GM19395 (cell line): Measurements from ENCODE around the gene SGPP1.
"Not testable (repeated sequence)": the region's sequence is repeated elsewhere in the genome, so short reads cannot be mapped to it uniquely, and the experiment has no call there.

Source experiments
- ATAC-seq: cut with Tn5 transposase; IDR thresholded peaks from one replicate; pipeline ENCODE4 v1.9.1; 2021; ENCODE audit warnings: mild to moderate bottlenecking, moderate library complexity; ENCODE audit not compliant: unreplicated experiment

Gene SGPP1

DNA sequence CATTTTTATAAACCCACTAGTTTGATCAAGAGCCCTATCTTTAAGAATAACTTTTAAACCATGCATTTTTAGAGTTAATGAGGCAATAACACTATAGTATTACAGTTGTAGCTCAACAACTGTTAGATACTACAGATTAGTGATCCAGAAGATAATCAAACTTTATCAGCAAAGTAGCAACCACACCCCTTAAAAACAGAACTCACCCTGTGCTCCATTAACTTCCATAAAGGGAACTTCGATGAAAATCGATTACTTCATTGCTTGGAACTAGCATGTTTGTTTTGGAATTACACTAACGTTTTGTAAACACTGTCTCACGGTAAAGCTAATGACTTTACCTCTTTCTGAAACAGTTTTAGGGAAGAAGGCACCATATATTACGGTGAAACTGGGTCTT is 1.4 kb downstream of the SGPP1 start:
- ATAC-seq = no peak

DNA sequence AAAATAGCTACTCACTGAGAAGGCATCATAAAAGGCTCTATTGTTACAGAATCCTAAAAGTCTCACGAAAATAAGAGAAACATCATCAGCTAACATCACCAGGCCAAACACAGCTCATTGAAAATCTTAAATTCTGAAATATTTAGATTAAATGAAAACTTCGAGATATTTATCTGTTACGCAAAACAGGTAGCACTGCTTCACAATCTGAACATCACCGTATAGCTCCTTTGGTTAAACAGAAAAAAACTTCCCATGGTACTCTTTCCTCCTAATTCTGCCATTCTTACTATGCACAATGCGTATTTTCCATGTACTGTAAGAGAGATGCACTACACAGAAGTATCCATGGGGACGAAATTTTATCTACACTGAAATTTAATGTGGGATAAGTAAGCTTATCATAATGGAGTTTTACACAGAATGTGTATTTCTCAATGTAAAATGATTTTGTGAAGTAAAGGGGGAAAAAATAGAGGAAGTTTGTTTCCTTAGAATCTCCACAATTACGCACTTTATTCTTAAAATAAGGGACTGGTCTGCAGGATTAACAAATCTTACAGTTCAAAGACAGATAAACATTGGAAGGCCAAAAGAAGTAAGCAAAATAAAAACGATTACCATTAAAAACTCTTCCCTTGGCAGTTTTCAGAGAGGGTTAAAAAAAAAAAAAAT is 1.9 kb downstream of the SGPP1 start:
- no peak for ATAC-seq

DNA sequence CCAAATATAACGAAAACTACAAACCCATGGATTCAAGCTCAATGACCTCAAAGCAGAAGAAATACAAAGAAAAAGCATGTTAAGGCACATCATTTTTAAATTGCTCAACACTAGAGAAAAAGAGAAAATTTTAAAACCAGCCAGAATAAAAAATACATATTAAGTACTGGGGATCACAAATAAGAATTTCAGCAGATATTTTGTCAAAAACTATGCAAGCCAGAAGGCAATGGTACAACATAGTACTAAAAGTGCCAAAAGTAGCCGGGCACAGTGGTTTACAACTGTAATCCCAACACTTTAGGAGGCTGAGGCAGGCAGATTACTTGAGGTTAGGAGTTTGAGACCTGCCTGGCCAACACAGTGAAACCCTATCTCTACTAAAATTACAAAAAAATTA is 10.2 kb downstream of the SGPP1 start:
- no peak for ATAC-seq

DNA sequence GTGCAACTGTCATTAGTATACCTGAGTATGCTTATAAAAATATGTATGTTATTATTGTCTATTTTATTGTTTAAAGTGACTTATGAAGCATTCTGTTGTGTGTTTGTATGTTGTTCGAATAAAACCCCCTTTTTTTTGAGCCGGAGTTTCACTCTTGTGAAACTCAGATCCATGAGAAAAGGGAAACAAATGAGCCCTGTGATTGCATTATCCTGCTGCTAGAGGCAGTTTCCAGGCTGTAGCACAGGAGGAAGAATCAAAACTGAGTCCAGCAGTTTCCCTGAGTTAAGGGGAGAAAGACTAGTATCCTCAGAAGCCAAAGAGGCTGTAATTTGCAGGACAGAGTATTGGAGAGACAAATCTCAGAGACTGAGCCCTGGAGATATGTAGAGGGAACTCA is 12.5 kb downstream of the SGPP1 start:
- ATAC-seq = no peak

- no peak for ATAC-seq
Measured at GRCh38 chr14:63713764-63714163, 14.1 kb downstream of the SGPP1 start.

DNA sequence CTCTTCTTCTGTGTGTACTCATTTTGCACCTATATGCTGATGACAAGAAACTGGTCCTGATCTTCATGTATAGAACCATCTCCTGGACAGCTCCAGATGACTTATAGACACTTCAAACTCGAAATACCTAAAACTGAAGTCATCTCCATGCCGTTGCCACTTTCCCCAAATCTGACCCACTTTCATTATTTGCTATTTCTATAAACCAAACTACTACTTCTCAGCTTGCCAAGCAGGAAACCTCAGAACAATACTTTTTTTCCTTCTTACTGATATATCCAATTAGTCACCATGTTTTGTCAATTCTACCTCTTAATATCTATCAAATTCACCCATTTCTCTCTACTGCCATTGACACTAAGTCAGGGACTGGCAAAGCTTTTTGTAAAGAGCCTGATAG is 14.8 kb downstream of the SGPP1 start:
- no peak for ATAC-seq

DNA sequence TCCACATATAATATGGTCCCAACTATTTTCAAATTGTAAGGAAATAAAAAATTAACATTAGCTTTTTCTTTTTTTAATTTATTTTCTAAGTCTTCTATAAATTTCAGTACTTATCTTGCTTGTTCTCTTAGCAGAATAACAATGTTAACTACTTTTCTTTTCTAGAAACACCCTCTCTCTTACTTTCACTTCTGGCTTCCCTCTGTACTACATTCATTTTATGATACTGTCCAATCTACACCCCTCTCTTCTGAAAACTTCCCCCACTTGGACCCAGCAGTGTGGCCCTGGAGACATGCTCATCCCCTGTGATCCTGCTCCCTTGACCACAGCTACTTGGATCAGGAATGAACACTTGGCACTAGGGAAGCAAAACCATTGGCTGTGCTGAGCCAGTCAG is 15.7 kb downstream of the SGPP1 start:
- no peak for ATAC-seq

- ATAC-seq = no peak
Measured at GRCh38 chr14:63710497-63710896, 17.4 kb downstream of the SGPP1 start.

- no peak for ATAC-seq
Measured at GRCh38 chr14:63709589-63709988, 18.3 kb downstream of the SGPP1 start.

- no peak for ATAC-seq
Measured at GRCh38 chr14:63707216-63707615, 20.6 kb downstream of the SGPP1 start.

GRCh38 chr14:63705561-63706070 is 22.2 kb downstream of the SGPP1 start:
- ATAC-seq = peak; percentile 61

DNA sequence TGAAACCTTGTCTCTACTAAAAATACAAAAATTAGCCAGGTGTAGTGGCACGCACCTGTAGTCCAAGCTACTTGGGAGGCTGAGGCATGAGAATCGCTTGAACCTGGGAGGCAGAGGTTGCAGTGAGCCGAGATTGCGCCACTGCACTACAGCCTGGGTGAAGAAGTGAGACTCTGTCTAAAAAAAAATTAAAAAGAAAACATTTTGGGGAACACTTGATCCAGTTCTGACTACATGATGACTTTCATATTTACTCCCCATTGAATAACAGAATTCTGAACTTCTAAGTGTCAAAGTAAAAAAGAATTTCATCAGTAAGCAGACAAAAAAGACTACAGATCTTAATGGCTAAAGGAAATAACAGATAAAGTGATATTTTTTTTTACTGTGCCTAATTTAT is 25.3 kb downstream of the SGPP1 start:
- ATAC-seq = not testable (repeated sequence)

- ATAC-seq = no peak
Measured at GRCh38 chr14:63701606-63702299, 26.1 kb downstream of the SGPP1 start.

- no peak for ATAC-seq
Measured at GRCh38 chr14:63692310-63693020, 35.4 kb downstream of the SGPP1 start.

DNA sequence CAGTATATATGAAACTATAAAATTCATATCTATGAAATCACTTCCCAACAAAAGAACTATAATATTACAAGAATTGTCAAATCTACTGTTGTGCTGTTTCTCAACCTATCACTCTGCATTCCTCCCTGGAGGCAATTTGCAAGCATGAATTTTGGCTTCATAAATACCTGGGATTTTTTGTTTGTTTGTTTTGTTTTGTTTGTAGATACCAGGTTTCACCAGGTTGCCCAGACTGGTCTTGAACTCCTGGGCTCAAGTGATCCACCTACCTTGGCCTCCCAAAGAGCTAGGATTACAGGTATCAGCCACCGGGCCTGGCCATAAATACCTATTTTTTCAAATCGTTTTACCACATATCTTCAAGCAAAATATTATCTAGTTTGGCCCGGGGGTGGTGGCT is 38.7 kb downstream of the SGPP1 start:
- no peak for ATAC-seq

- ATAC-seq = no peak
Measured at GRCh38 chr14:63686926-63687325, 40.9 kb downstream of the SGPP1 start.

- ATAC-seq = no peak
Measured at GRCh38 chr14:63685401-63685800, 42.5 kb downstream of the SGPP1 start.

DNA sequence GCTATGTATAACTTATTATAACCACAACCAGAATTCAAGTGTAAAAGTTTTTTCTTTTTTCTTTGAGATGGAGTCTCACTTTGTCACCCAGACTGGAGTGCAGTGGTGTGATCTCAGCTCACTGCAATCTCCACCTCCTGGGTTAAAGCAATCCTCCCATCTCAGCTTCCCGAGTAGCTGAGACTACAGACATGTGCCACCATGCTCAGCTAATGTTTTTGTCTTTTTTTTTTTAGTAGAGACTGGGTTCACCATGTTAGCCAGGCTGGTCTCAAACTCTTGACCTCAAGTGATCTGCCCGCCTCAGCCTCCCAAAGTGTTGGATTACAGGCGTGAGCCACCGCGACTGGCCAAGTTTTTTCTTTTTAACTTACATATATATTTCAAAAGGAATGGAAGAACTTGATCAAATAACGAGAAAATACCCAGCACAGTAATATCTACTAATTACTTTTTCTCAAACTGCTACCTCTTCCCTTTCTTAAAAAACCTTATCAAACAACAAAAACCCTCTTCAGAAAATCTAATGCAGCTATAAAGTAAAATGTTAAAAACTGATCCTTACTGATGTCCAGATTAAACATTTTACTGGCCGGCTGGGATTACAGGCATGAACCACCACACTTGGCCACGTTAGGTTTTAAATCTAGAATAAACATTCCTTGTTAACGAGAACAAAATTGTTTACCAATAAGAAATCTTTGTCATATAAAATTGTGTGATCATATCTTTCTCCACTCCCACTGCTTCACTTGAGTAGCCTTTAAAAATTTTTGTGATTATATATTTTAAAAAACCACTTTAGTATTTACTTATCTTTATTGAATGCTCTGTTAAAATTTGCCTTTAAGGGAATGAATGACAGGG is 44.9 kb downstream of the SGPP1 start:
- ATAC-seq = no peak

DNA sequence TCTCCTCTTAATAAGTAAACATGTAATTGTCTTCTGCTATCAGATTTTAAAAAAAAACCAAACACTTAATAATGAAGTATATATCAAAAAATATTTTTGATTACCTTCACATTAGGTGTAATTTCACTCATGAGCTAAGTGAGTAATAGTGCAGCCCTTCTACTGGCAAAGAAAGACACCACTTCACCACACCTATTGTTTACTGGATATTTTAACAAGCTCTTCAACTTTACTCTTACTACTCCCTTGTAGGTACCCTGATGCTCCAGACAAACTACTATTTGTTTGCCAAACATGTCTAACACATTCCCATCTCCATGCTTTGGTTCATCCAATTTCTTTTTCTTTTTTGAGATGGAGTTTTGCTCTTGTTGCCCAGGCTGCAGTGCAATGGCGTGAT is 49.3 kb downstream of the SGPP1 start:
- no peak for ATAC-seq

DNA sequence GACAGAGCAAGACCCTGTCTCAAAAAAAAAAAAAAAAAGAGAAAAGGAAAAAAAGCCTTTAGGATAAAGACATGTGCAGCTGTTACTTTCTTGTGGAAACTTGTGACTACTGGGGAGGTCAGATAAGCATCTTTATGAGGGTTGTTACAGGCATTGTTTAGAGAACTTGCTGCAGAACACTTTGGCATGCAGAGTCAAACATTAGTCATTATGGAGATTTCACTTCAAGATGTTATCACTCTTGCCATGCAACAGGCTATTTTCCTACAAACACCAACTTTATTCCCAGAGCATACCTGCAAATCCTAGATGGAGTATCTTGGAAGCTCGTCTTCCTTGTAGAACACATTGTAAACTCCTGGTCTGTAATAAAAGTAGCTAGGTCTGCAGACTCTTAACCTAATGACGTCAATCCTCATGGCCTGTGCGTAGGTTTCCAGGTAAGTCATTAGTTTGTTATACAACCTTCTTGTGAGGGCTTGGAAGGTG is 49.9 kb downstream of the SGPP1 start:
- ATAC-seq = no peak

DNA sequence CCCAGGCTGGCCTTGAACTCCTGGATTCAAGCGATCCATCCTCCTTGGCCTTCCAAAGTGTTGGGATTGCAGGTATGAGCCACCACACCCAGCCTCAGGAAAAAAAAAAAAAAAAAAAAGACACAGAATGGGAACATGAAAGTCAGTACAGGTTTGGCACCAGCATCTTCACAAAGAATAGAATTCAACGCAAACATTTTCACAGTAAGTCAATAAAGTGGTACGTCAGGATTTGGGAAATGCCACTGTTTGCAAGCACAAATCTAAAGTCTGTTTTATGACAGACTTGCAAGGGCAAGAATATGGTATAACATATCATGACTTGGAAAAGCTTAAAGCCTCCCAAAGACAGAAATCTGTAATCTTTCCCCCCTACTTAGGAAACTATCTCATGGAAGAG is 51.2 kb downstream of the SGPP1 start:
- ATAC-seq = no peak
